ENCODE results near the gene ESR1.
"Not testable (repeated sequence)": the region's sequence is repeated elsewhere in the genome, so short reads cannot be mapped to it uniquely, and the experiment has no call there.

ESR1 gene

DNA sequence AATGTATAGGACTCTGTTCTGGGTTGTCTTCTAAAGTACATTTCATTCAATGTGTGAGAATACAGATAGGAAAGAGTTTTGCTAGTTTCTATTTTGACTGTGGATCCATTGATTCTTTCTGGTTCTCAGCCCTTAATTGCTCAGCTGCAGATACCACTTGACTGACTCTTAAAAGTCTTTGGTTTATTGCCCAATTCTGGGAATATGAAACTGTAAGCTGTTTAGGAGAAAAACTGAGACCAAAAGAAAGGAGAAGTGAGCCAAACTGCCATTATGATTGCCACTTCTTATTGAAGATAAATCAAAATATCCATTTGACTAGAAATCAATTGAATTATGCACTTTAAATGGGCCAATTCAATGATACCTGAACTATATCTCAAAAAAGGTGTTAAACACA lies 211.4 kb downstream of the ESR1 start:
- H3K4me3 ChIP-seq (ENCODE audit: low read length): no peak overlapping the region
- TF ChIP-seq ZNF274 (IDR thresholded peaks at IDR 0.05; ENCODE audit: low read depth, low read length): no peak

DNA sequence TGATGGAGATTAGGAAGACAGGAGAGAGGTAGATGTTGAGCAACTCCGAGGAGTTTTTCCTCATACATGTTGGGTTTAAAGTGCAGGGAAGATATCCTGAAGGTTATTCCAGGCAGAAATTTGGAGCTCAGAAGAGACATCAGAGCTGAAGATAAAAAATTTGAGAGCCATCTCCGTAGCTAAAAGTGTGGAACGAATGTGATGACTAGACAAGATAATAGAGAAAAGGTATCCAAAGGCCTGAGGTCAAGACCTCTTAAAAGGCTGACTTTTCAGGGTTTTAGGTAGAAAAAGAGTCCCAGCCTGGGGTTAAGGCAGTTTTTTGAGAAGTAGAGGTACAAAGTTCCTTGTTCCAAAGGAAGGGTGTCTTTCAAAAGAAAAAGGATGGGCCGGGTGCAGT lies 214.8 kb downstream of the ESR1 start:
- H3K4me3 ChIP-seq (ENCODE audit: low read length): no peak overlapping the region
- TF ChIP-seq ZNF274 (IDR thresholded peaks at IDR 0.05; ENCODE audit: low read depth, low read length): no peak

DNA sequence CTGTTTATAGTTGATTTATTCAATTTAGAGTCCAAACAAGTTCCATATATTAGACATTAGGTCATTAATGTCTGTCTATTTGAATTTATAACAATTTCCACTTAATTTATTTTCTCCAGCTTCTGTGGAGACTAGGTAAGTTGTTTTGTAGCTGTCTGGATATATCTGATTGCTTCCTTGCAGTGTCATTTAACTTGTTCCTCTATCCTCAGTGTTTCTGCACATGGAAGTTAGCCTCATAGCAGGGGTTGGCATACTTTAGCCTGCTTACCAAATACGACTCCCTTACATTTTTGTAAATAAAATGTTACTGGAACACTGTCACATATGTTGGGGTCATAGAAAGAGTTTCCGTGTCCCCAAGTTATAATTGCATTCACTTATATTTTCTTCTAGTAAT lies 216.1 kb downstream of the ESR1 start:
- no peak for TF ChIP-seq ZNF274 (IDR thresholded peaks at IDR 0.05; ENCODE audit: low read depth, low read length)
- no peak overlapping the region for H3K4me3 ChIP-seq (ENCODE audit: low read length)

DNA sequence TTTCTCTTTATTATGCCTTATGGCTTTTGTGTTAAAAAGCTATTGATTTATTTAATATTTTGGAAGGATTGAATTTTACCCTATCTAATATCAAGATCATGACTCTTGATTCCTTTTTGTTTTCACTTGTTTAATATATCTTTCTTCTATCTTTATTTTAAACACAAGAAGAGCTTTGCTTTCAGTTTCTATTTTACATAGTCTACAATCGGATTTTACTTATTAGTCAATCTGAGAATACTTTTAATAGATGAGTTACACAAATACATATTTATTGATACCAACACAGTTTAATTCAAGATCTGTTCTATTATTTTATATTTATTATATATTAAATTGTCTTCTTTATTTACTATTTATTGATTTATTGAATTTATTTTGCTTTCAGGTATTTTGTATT lies 218.8 kb downstream of the ESR1 start:
- H3K4me3 ChIP-seq (ENCODE audit: low read length): no peak overlapping the region
- no peak for TF ChIP-seq ZNF274 (IDR thresholded peaks at IDR 0.05; ENCODE audit: low read depth, low read length)

DNA sequence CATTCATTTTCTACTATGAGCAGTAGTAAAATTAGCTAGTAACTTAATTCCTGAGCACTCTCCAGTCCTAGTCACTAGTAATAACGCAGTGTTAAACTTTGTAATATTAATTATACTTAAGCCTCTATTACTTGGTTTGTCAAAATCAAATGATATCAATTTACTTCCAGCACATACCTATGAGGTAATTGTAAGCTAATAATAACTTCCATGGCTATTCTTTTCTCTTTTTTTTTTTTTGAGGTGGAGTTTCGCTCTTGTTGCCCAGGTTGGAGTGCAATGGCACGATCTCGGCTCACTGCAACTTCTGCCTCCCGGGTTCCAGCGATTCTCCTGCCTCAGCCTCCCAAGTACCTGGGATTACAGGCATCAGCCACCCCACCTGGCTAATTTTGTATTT lies 219.3 kb downstream of the ESR1 start:
- H3K4me3 ChIP-seq (ENCODE audit: low read length): not testable (repeated sequence)

DNA sequence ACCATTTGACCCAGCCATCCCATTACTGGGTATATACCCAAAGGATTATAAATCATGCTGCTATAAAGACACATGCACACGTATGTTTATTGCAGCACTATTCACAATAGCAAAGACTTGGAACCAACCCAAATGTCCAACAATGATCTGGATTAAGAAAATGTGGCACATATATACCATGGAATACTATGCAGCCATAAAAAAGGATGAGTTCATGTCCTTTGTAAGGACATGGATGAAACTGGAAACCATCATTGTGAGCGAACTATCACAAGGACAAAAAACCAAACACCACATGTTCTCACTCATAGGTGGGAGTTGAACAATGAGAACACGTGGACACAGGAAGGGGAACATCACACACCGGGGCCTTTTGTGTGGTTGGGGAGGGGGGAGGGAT lies 226.3 kb downstream of the ESR1 start:
- H3K4me3 ChIP-seq (ENCODE audit: low read length): not testable (repeated sequence)

DNA sequence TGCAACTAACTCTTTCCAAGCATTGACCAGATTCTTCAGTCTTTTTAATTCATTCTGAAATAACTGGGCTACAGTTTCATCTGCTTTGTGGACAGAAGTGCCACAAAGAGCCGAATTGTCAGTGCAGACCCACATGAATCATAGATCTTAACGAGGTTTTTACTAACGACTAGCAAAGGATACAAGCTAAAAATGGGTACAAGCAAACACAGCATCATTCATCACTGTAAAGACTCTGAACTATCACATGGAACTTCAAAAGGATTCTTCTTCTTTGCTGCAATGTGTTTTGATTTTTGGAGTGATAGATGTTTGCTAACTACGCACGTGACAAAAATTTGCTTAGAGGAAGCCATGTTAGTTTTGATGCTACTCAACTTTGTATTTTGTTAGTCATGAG lies 227.1 kb downstream of the ESR1 start:
- no peak overlapping the region for H3K4me3 ChIP-seq (ENCODE audit: low read length)
- TF ChIP-seq ZNF274 (IDR thresholded peaks at IDR 0.05; ENCODE audit: low read depth, low read length): no peak

DNA sequence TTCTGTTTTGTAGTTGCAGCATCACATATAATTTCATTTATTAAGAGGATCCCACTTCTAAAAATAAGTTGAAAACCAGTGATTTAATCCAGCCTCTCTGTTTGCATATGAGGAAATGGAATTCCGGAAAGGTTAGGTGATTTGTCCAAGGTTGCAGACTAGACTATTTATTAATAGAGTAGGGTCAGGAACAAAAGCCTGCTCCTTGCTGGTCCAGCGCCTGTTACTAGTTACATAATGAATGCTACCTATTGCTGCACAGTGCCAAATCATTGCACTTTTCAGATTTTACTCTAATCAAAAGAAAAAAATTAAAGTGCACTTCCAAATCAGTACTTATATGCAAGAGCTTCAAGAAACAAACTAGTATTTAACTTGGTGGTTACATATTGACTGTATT lies 238.6 kb downstream of the ESR1 start:
- no peak for TF ChIP-seq ZNF274 (IDR thresholded peaks at IDR 0.05; ENCODE audit: low read depth, low read length)
- H3K4me3 ChIP-seq (ENCODE audit: low read length): no peak overlapping the region

DNA sequence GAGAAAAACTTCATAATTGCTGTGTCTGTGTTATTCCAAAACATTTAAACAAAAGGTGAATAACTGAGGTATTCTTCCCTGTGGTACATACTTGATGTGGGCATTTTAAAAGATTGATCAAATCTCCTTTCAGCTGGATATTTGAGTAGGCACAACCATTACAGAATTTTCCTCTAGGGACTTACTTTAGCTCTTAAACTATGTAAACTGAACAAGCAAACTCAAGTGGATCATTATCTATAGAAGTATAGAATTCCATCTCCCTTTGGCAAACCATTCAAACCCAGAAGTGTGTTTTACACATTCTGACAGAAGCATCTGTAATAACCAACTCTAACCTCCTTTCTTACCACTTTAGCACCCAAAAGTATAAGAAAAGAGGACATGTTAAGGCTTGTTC lies 241.4 kb downstream of the ESR1 start:
- no peak for TF ChIP-seq ZNF274 (IDR thresholded peaks at IDR 0.05; ENCODE audit: low read depth, low read length)
- H3K4me3 ChIP-seq (ENCODE audit: low read length): no peak overlapping the region

DNA sequence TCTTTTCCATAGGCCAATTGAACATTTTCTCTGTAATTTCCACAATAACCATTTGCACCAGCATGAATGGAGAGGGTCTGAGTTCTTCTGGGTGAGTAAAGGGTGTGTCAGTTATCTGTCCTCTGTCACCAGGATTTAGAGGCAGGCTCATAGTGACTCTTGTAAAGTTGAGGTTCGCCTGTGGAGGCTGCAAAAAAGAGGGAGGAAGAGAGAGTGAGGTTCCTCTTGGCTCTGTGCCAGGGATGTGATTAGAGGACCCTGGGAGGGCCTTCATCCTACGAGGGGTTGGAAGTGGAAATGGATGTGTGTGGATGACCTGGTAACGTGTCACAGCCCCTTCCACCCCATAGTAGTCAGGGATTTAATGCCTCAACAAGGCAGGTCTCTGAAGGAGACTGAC lies 242.0 kb downstream of the ESR1 start:
- TF ChIP-seq ZNF274 (IDR thresholded peaks at IDR 0.05; ENCODE audit: low read depth, low read length): no peak
- no peak overlapping the region for H3K4me3 ChIP-seq (ENCODE audit: low read length)

DNA sequence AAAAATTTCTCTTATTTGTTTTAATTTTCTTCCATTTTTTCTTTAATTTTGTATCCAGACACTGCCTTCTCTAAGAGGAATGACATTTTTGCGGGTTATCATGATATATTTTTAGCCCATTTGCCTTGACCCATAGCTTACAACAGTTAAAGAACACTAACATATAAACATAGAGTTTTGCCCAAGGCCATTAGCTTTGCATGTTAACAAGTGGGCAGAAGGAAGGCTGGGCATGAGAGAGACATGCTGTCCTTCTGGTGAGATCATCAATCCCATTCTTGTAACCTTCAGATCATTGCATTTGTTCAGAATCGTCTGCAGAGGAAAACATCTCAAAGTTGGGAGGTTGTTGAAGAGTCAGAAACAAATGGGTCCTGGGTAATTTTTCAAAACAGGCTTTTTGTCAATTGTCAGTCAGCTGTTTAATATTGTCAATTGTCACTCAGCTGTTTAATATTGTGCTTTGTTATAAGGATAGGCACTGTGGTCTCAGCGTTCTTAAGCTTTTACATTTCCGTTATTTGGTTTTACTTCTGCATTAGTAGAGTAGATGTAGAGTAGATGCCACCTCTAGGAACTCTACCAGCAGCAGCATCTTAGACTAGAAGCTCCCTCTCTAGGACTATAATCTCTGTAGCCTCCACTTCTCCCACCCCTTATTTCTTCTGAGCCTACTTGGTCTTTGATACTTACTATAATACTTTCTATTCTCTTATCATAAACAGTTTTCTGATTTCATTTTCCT lies 243.1 kb downstream of the ESR1 start:
- no peak for TF ChIP-seq ZNF274 (IDR thresholded peaks at IDR 0.05; ENCODE audit: low read depth, low read length)
- no peak overlapping the region for H3K4me3 ChIP-seq (ENCODE audit: low read length)

DNA sequence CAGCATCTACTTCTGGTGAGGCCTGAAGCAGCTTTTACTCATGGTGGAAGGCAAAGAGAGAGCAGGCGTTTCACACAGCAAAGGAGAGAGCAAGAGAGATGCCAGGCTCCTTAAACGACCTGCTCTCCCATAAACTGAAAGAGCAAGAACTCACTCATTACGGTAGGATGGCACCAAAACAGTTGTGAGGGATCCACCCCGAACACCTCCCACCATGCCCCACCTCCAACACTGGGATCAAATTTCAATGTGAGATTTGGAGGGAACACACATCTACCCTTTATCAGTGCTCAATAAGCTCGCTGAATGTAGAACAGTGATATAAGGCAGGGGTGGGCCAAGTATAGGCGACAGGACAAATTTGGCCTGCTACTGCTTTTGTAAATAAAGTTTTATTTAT lies 244.6 kb downstream of the ESR1 start:
- H3K4me3 ChIP-seq (ENCODE audit: low read length): no peak overlapping the region
- no peak for TF ChIP-seq ZNF274 (IDR thresholded peaks at IDR 0.05; ENCODE audit: low read depth, low read length)

DNA sequence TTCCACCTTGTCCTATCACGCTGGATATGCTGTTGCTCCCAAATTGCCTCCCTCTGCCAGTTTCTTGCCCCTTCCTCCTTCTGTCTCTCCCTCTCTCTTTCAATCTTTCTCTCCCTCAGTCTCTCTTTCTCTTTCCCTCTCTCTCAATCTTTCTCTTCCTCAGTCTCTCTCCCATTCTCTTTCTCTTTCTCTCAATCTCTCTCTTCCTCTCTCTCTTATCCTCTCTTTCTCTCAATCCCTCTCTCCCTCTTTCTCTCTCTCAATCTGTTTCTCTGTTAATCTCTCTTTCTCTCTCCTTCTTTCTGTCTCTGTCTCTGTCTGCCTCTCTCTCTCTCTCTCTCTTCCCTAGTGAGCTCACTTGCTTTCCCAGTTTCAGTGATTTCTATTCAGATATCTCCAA lies 245.8 kb downstream of the ESR1 start:
- no peak overlapping the region for H3K4me3 ChIP-seq (ENCODE audit: low read length)
- no peak for TF ChIP-seq ZNF274 (IDR thresholded peaks at IDR 0.05; ENCODE audit: low read depth, low read length)

DNA sequence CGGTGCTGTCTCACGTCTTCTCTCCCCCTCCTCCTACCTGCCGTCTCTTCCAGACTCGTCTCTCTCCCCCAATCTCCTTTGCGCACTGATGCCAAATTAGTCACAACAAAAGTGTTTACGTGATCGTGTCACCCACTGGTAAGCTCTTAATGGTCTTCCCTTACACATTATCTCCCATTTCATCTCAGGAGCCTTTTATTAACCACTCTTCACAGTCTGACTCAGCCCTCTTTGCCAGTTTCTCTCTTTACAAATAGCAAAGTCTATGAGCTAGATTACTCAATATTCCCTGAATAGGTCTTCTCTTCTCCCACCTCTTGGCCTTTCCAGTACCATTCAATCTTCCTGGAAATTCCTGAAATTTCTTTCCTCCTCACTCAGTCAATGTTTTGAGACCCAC lies 247.0 kb downstream of the ESR1 start:
- no peak overlapping the region for H3K4me3 ChIP-seq (ENCODE audit: low read length)
- no peak for TF ChIP-seq ZNF274 (IDR thresholded peaks at IDR 0.05; ENCODE audit: low read depth, low read length)

DNA sequence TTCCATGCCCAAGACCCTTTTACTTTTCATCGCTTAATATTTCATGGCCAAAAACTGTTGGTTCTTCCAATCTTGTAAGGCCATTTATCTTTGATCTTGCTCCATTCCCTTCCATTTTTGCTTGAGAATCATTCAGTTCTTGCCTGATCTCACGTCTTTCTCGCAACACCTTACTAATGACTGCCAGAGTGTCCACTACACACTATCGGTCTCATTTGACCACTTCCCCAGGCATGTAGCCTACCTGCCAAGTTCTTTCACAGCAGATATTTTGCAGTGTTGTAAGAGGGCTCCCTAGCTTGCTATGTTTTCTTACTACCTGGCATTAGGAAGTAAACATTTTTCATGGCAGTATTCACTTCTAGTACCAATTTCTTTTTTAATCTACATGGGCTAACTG lies 248.0 kb downstream of the ESR1 start:
- no peak overlapping the region for H3K4me3 ChIP-seq (ENCODE audit: low read length)
- TF ChIP-seq ZNF274 (IDR thresholded peaks at IDR 0.05; ENCODE audit: low read depth, low read length): no peak

DNA sequence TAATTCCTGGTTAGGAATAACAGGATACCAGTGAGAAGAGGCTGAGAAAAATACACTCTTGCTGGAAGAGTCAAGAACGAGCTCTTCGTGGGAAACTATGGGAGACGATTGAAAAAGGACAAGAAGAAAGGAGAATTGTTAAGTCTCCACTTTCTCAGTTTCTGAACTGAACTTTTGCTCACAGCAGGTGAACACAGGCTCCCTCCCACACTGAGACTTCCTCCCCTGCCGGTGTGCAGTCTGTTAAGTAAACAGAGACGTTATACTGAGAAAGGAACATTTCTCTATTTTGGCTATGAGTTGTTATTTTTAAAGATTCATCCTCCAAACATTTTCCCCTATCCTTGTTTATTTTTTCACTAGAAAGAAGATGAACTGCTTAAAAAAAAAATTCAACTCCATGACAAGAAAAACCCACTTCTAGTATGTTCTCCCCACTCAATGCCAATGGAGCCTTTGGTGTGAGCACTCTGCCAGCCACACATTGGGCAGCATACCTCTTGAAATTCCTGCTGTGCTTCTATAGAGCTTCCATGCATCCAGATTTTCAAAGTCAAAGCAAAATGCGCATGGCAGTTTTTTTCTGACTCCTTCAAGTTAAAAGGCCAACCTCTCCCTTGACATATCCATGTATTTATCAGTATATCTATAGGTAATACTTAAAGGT lies 250.5 kb downstream of the ESR1 start:
- H3K4me3 ChIP-seq (ENCODE audit: low read length): no peak overlapping the region
- no peak for TF ChIP-seq ZNF274 (IDR thresholded peaks at IDR 0.05; ENCODE audit: low read depth, low read length)

All from GM08714 (cell line).